Neural cell (in vitro differentiated cells): ENCODE results near the gene TMEM176B. TPM values are rescaled to one million over a fixed set of nuclear protein-coding genes. Genes with fewer than 3 reads are reported as not detected.

Source experiments
- H2AFZ ChIP-seq: fragments of 200-600, 300-800 bp; sonication (generic), shearing (Covaris generic); 2 replicates; pipeline ENCODE4 v1.6.0; 2014; ENCODE audit warnings: low read depth, mild to moderate bottlenecking, antibody characterized with exemption, low read length, moderate library complexity
- H3F3A ChIP-seq: fragments of 200-600 bp; shearing (Covaris generic); 2 replicates; pipeline ENCODE4 v1.6.1; 2016; ENCODE audit warnings: mild to moderate bottlenecking, moderate library complexity, mixed read lengths, antibody characterized with exemption, low read length; ENCODE audit not compliant: insufficient read depth, poor library complexity, severe bottlenecking
- H3K27ac ChIP-seq: fragments of 200-600, 300-800 bp; sonication (generic), shearing (Covaris generic); 2 replicates; pipeline ENCODE4 v1.5.1; 2014; ENCODE audit warnings: mild to moderate bottlenecking, low read length, moderate library complexity
- H3K27me3 ChIP-seq: fragments of 300-800, 200-600 bp; sonication (generic), shearing (Covaris generic); 2 replicates; pipeline ENCODE4 v1.6.0; 2014; ENCODE audit warnings: mild to moderate bottlenecking, low read depth, low read length, moderate library complexity; ENCODE audit not compliant: insufficient read depth
- H3K36me3 ChIP-seq: fragments of 300-800, 200-600 bp; sonication (generic), shearing (Covaris generic); 2 replicates; pipeline ENCODE4 v1.5.1; 2014; ENCODE audit warnings: mild to moderate bottlenecking, antibody characterized with exemption, low read length, moderate library complexity; ENCODE audit not compliant: insufficient read depth
- H3K4me2 ChIP-seq: fragments of 300-800, 200-600 bp; sonication (generic), shearing (Covaris generic); 2 replicates; pipeline ENCODE4 v1.6.0; 2014; ENCODE audit warnings: mild to moderate bottlenecking, low read length
- H3K4me3 ChIP-seq: fragments of 300-800, 200-600 bp; sonication (generic), shearing (Covaris generic); 2 replicates; pipeline ENCODE4 v1.5.1; 2014; ENCODE audit warnings: mild to moderate bottlenecking, low read length, moderate library complexity
- H3K79me2 ChIP-seq: fragments of 200-600 bp; shearing (Covaris generic); replicated peaks from 2 replicates; pipeline ENCODE4 v1.6.0; 2014; ENCODE audit warnings: mild to moderate bottlenecking, low read length, moderate library complexity; ENCODE audit not compliant: insufficient read depth
- H3K9ac ChIP-seq: fragments of 300-800, 200-600 bp; sonication (generic), shearing (Covaris generic); 2 replicates; pipeline ENCODE4 v1.6.1; 2016; ENCODE audit warnings: mild to moderate bottlenecking, low read length, mixed read lengths
- H3K9me2 ChIP-seq: fragments of 200-600 bp; shearing (Covaris generic); 2 replicates; pipeline ENCODE4 v1.6.1; 2016; ENCODE audit warnings: mild to moderate bottlenecking, low read length, mixed read lengths; ENCODE audit not compliant: insufficient read depth
- H3K9me3 ChIP-seq: fragments of 200-600, 300-800 bp; sonication (generic), shearing (Covaris generic); 2 replicates; pipeline ENCODE4 v1.6.1; 2016; ENCODE audit warnings: mild to moderate bottlenecking, mixed run types, low read length, moderate library complexity, mixed read lengths
- H4K20me1 ChIP-seq: fragments of 200-600 bp; shearing (Covaris generic); 2 replicates; pipeline ENCODE4 v1.6.1; 2016; ENCODE audit warnings: mild to moderate bottlenecking, mixed run types; ENCODE audit not compliant: insufficient read depth
- EP300 ChIP-seq: fragments of 450-650 bp; conservative IDR thresholded peaks from 2 replicates; pipeline ENCODE4 v1.6.1; 2014; ENCODE audit warnings: antibody characterized with exemption, mild to moderate bottlenecking, moderate library complexity; ENCODE audit not compliant: poor library complexity, severe bottlenecking
- EZH2 ChIP-seq: fragments of 200-600, 300-800 bp; shearing (Covaris generic), sonication (generic); IDR thresholded peaks from 2 replicates; pipeline ENCODE4 v1.6.1; 2014; ENCODE audit warnings: antibody characterized with exemption, low read length, borderline replicate concordance, mild to moderate bottlenecking; ENCODE audit not compliant: insufficient read depth, poor library complexity, severe bottlenecking
- MXI1 ChIP-seq: fragments of 450-650 bp; conservative IDR thresholded peaks from 2 replicates; pipeline ENCODE4 v1.6.1; 2014; ENCODE audit warnings: antibody characterized with exemption, mild to moderate bottlenecking; ENCODE audit not compliant: poor library complexity, severe bottlenecking
- POLR2AphosphoS5 ChIP-seq: IDR thresholded peaks from 2 replicates; pipeline ENCODE4 v1.6.1; 2012
- RAD21 ChIP-seq: fragments of 450-650 bp; conservative IDR thresholded peaks from 2 replicates; pipeline ENCODE4 v1.6.1; 2014; ENCODE audit warnings: antibody characterized with exemption, mild to moderate bottlenecking, moderate library complexity
- SMC3 ChIP-seq: fragments of 450-650 bp; conservative IDR thresholded peaks from 2 replicates; pipeline ENCODE4 v1.6.1; 2014; ENCODE audit warnings: antibody characterized with exemption, mild to moderate bottlenecking, moderate library complexity; ENCODE audit not compliant: poor library complexity
- TAF1 ChIP-seq: IDR thresholded peaks from 2 replicates; pipeline ENCODE4 v1.6.1; 2012; ENCODE audit warnings: low read depth
- polyA plus RNA-seq: library from polyadenylated mRNA; depleted of rRNA; stranded (reverse); fragments of >200 nt; gene quantifications from 2 replicates; pipeline ENCODE4 v1.2.3, GENCODE V29; 2014
- TF ChIP-seq, protein P1 (sequence below): IDR thresholded peaks from 2 replicates; pipeline ENCODE4 v1.6.1; 2012; ENCODE audit warnings: borderline replicate concordance
- TF ChIP-seq, protein P2 (sequence below): fragments of 450-650 bp; IDR thresholded peaks from 2 replicates; pipeline ENCODE4 v1.5.1; 2014; ENCODE audit warnings: antibody characterized with exemption, mild to moderate bottlenecking, moderate library complexity; ENCODE audit not compliant: poor library complexity, severe bottlenecking

Gene TMEM176B
- polyA plus RNA-seq, 1 donor from 2014 or later = 1.9 TPM

GRCh38 chr7:150784120-150784736, 15.9 kb downstream of the TMEM176B start:
- Histone ChIP-seq H3K9me2 (no peaks in the 10 kb centered on the region), H2AFZ (no peak overlapping the region), H3K27me3 (no peaks in the 10 kb centered on the region), H4K20me1 (no peaks in the 10 kb centered on the region), H3F3A (no peaks in the 10 kb centered on the region), H3K27ac (no peak overlapping the region), H3K79me2 (no peaks in the 10 kb centered on the region), H3K4me3 (no peak overlapping the region), H3K4me2 (no peak overlapping the region), H3K9ac (no peak overlapping the region), H3K36me3 (no peaks in the 10 kb centered on the region), H3K9me3 (no peaks in the 10 kb centered on the region)
- TF ChIP-seq SMC3 (no peak), EP300 (no peak), EZH2 (no peak)

- H3K9ac ChIP-seq = no peak overlapping the region
- no peaks in the 10 kb centered on the region for H3K9me2 ChIP-seq
- H3K4me2 ChIP-seq = no peak overlapping the region
- no peaks in the 10 kb centered on the region for H4K20me1 ChIP-seq
- H3K9me3 ChIP-seq = no peaks in the 10 kb centered on the region
- H3K27me3 ChIP-seq = no peaks in the 10 kb centered on the region
- no peak overlapping the region for H3K27ac ChIP-seq
- H2AFZ ChIP-seq = no peak overlapping the region
- H3F3A ChIP-seq = no peaks in the 10 kb centered on the region
- no peaks in the 10 kb centered on the region for H3K79me2 ChIP-seq
- no peaks in the 10 kb centered on the region for H3K36me3 ChIP-seq
- TF ChIP-seq EP300 (no peak), TAF1 (no peak), SMC3 (no peak)
- TF ChIP-seq, protein P1, sequence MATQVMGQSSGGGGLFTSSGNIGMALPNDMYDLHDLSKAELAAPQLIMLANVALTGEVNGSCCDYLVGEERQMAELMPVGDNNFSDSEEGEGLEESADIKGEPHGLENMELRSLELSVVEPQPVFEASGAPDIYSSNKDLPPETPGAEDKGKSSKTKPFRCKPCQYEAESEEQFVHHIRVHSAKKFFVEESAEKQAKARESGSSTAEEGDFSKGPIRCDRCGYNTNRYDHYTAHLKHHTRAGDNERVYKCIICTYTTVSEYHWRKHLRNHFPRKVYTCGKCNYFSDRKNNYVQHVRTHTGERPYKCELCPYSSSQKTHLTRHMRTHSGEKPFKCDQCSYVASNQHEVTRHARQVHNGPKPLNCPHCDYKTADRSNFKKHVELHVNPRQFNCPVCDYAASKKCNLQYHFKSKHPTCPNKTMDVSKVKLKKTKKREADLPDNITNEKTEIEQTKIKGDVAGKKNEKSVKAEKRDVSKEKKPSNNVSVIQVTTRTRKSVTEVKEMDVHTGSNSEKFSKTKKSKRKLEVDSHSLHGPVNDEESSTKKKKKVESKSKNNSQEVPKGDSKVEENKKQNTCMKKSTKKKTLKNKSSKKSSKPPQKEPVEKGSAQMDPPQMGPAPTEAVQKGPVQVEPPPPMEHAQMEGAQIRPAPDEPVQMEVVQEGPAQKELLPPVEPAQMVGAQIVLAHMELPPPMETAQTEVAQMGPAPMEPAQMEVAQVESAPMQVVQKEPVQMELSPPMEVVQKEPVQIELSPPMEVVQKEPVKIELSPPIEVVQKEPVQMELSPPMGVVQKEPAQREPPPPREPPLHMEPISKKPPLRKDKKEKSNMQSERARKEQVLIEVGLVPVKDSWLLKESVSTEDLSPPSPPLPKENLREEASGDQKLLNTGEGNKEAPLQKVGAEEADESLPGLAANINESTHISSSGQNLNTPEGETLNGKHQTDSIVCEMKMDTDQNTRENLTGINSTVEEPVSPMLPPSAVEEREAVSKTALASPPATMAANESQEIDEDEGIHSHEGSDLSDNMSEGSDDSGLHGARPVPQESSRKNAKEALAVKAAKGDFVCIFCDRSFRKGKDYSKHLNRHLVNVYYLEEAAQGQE = no peak
- no peak overlapping the region for H3K4me3 ChIP-seq
Observed at GRCh38 chr7:150781961-150782360, 18.2 kb downstream of the TMEM176B start.

DNA sequence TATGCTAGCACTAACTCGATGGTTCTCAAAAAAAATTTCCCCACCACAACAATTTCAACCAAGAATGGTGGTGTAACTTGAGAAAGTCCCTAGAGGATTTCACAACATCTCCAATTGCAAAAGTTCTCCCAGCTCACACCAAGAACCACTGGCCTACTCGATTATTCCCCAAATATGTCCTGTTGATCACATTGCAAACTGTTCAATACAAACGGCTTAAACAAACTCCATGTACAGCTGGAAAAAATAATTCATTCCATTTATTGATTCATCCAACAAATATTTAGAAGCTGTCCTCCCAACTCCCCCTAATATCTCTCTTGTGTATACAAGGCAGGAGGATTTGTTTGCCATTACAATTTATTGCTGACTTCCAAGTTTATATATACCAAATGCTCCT, 19.1 kb downstream of the TMEM176B start:
- no peaks in the 10 kb centered on the region for H3K27me3 ChIP-seq
- no peak overlapping the region for H3K4me2 ChIP-seq
- H3K9me3 ChIP-seq = no peaks in the 10 kb centered on the region
- H3F3A ChIP-seq = no peaks in the 10 kb centered on the region
- no peaks in the 10 kb centered on the region for H4K20me1 ChIP-seq
- TF ChIP-seq EZH2 (no peak), RAD21 (no peak), POLR2AphosphoS5 (no peak), MXI1 (no peak), TAF1 (no peak), SMC3 (no peak), EP300 (no peak)
- TF ChIP-seq, protein P1 = no peak
- TF ChIP-seq, protein P2, sequence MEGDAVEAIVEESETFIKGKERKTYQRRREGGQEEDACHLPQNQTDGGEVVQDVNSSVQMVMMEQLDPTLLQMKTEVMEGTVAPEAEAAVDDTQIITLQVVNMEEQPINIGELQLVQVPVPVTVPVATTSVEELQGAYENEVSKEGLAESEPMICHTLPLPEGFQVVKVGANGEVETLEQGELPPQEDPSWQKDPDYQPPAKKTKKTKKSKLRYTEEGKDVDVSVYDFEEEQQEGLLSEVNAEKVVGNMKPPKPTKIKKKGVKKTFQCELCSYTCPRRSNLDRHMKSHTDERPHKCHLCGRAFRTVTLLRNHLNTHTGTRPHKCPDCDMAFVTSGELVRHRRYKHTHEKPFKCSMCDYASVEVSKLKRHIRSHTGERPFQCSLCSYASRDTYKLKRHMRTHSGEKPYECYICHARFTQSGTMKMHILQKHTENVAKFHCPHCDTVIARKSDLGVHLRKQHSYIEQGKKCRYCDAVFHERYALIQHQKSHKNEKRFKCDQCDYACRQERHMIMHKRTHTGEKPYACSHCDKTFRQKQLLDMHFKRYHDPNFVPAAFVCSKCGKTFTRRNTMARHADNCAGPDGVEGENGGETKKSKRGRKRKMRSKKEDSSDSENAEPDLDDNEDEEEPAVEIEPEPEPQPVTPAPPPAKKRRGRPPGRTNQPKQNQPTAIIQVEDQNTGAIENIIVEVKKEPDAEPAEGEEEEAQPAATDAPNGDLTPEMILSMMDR = no peak
- no peak overlapping the region for H3K9ac ChIP-seq
- H3K79me2 ChIP-seq = no peaks in the 10 kb centered on the region
- no peaks in the 10 kb centered on the region for H3K9me2 ChIP-seq
- no peak overlapping the region for H3K27ac ChIP-seq
- H2AFZ ChIP-seq = no peak overlapping the region
- no peaks in the 10 kb centered on the region for H3K36me3 ChIP-seq
- no peak overlapping the region for H3K4me3 ChIP-seq
